Transverse colon (tissue), 4 donors: ENCODE results near the gene GSTP1.

Source experiments
- EP300 ChIP-seq: sonication (generic); formaldehyde crosslinking; IDR thresholded peaks from one replicate; pipeline ENCODE4 v1.6.1; 2017; ENCODE audit warnings: antibody characterized with exemption, low read depth
- POLR2AphosphoS5 ChIP-seq, 3 donors: sonication (generic); formaldehyde crosslinking; IDR thresholded peaks; one replicate each; pipeline ENCODE4 v1.6.1; 2016; ENCODE audit warnings: antibody characterized with exemption in 3 of 3
- TF ChIP-seq, protein P1 (sequence below), 5 experiments: fragments of 200-600 bp in 3 of 5; fragments of 450-650 bp in 2 of 5; sonication (generic) in 3 of 5; IDR thresholded peaks; 1 replicate in 2 of 5; 2 replicates in 3 of 5; pipeline ENCODE4 v1.5.1; 2016 to 2017; ENCODE audit warnings: antibody characterized with exemption in 5 of 5, inconsistent platforms in 3 of 5, mild to moderate bottlenecking in 2 of 5, moderate library complexity in 1 of 5

- TF ChIP-seq, protein P1, sequence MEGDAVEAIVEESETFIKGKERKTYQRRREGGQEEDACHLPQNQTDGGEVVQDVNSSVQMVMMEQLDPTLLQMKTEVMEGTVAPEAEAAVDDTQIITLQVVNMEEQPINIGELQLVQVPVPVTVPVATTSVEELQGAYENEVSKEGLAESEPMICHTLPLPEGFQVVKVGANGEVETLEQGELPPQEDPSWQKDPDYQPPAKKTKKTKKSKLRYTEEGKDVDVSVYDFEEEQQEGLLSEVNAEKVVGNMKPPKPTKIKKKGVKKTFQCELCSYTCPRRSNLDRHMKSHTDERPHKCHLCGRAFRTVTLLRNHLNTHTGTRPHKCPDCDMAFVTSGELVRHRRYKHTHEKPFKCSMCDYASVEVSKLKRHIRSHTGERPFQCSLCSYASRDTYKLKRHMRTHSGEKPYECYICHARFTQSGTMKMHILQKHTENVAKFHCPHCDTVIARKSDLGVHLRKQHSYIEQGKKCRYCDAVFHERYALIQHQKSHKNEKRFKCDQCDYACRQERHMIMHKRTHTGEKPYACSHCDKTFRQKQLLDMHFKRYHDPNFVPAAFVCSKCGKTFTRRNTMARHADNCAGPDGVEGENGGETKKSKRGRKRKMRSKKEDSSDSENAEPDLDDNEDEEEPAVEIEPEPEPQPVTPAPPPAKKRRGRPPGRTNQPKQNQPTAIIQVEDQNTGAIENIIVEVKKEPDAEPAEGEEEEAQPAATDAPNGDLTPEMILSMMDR (IDR thresholded peaks at IDR 0.05), result no peak
- TF ChIP-seq EP300, result no peak
- TF ChIP-seq POLR2AphosphoS5 (IDR thresholded peaks at IDR 0.05), result no peak
These were observed 9.9 kb downstream of the GSTP1 start for GRCh38 chr11:67593565-67593905.
